HG03196 (cell line): ENCODE results near the gene NUP37.

Experiments used
- ATAC-seq: cut with Tn5 transposase; IDR thresholded peaks from one replicate; pipeline ENCODE4 v1.9.1; 2021; ENCODE audit not compliant: unreplicated experiment

Gene NUP37

DNA sequence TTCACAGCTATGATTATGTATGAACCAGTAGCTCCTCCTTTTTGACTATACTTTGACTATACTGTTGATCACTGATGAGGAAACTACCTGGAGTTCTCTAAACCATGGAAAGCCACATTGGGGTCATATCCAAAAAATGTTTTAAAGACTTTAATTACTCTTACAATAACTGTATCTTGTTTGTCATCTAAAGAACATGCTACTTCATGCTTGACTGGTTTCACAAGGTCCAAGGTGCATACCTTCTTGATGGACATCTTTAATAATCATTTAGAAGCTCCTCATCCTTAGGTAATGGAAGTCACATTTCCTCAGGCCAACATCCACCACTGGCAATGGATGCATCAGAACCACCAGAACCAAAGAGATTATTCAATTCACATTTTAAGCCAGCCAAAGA is 88.1 kb downstream of the NUP37 start:
- no peak for ATAC-seq

DNA sequence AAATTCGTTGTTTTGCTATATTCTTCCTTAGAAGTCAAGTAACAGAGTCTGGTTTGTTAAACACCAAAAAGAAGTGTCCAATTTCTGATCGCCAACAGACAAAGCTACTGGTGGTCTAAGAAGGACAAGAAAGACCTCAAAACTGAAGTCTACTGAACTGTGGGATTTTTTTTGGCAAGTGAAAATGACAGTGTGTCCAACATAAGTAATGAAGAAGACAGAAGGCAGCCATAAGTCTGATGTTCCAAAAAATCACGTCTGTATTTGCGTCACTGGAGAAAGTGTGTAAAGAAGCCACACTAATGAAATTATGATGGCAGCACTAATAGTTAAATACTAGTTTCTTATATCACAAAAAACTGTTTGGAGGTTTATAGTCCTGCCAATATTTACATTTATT is 90.8 kb downstream of the NUP37 start:
- no peak for ATAC-seq

DNA sequence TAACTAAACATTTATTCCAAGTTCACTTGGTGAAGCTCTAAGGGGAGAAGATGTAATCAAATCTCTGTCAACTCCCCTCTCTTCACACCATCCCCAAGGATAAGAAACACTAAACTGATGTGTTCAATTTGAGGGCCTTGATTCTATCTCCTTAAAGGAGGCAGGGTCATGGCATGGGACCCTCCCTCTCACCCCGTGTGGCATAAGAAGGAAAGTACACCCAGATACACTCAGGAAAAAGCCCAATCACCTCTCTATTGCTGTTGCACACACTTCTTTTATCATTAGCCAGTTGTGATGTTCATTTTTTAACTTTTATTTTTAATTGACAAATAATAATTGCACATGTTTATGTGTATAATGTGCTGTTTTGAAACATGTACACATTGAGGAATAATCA is 93.2 kb downstream of the NUP37 start:
- no peak for ATAC-seq

DNA sequence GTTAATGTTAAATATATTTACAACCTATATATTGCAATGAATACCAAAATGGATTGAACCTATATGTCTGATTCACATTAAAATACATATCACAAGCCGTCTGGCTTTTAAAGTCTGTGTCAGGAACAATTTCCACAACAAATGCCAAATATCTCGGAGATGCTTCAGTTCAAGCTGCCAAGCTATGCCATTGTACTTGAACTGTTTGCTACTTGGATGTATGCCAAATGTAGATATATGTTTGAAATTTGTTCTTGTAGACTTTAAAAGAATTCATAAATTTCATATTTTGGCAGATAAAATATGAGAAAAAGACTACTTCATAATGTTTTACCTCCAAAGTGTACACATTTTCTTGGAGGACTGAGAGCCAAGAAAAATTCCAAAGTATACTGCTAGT is 95.1 kb downstream of the NUP37 start:
- no peak for ATAC-seq

DNA sequence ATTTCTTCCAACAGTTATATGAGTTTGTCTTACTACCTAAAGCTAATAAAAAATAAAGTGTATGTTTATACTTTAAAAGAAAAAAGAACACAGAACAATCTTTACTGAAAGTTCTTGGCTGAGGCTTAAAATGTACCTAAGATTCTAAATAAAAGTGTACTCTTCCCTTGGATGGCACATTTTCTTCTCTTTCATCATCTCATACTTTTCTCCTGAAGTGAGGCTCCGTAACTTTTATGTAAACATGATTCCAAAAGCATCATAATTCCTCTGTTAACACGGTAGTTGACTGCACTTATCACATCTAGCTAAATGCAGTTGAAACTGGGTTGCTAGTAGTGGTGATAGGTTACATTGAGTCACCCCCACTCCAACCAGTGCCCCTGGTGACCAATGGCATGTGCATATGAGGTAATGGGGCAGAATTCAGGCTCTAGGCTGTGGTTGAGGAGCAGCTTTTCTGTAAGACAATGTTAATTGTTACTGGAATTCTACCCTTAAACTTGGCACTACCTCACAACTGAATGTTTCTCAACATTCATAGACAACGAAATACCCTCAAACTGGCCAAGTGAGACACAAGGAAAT is 96.5 kb downstream of the NUP37 start:
- no peak for ATAC-seq
